Neural crest cell (in vitro differentiated cells): ENCODE data around the gene SPPL2C. TPM values are rescaled to one million over a fixed set of nuclear protein-coding genes. Genes with fewer than 3 reads are reported as not detected.

Source experiments
- DNase-seq: peaks from one replicate; pipeline ENCODE4 v3.0.0; 2021; ENCODE audit warnings: low read depth, mixed read lengths, low spot score
- H3K27ac Mint-ChIP-seq: one replicate; pipeline ENCODE4 v1.8.0; 2021; ENCODE audit warnings: mild to moderate bottlenecking, mixed read lengths; ENCODE audit not compliant: unreplicated experiment
- H3K27me3 Mint-ChIP-seq: 2 replicates; pipeline ENCODE4 v1.8.0; 2021; ENCODE audit warnings: low read depth, mild to moderate bottlenecking, mixed read lengths
- H3K36me3 Mint-ChIP-seq: 2 replicates; pipeline ENCODE4 v1.8.0; 2021; ENCODE audit warnings: low read depth, mild to moderate bottlenecking, mixed read lengths
- H3K4me1 Mint-ChIP-seq: 2 replicates; pipeline ENCODE4 v1.8.0; 2021; ENCODE audit warnings: mixed read lengths
- H3K4me3 Mint-ChIP-seq: one replicate; pipeline ENCODE4 v1.8.0; 2021; ENCODE audit warnings: mild to moderate bottlenecking, mixed read lengths
- H3K9me3 Mint-ChIP-seq: 2 replicates; pipeline ENCODE4 v1.8.0; 2021; ENCODE audit warnings: mixed read lengths
- CTCF ChIP-seq: fragments of 200-600 bp; sonication (generic); conservative IDR thresholded peaks from 2 replicates; pipeline ENCODE4 v1.5.0; 2021; ENCODE audit warnings: antibody characterized with exemption, mild to moderate bottlenecking
- total RNA-seq: library from RNA; stranded (reverse); gene quantifications from 2 replicates; pipeline ENCODE4 v1.2.1, GENCODE V29; 2021

SPPL2C gene
- total RNA-seq, 1 donor from 2014 or later, result not detected

GRCh38 chr17:45812102-45812501 lies 32.6 kb upstream of the SPPL2C start:
- no peak for TF ChIP-seq CTCF
- no peaks in the 10 kb centered on the region for H3K36me3 Mint-ChIP-seq
- H3K27ac Mint-ChIP-seq, result no peak overlapping the region
- peaks cover 6% of the 10 kb centered on the region for H3K4me1 Mint-ChIP-seq
- H3K4me3 Mint-ChIP-seq, result no peak overlapping the region
- H3K27me3 Mint-ChIP-seq, result no peaks in the 10 kb centered on the region
- no peak for DNase-seq
- no peaks in the 10 kb centered on the region for H3K9me3 Mint-ChIP-seq

GRCh38 chr17:45813048-45813725 lies 31.5 kb upstream of the SPPL2C start:
- H3K27me3 Mint-ChIP-seq, result no peaks in the 10 kb centered on the region
- H3K27ac Mint-ChIP-seq, result no peak overlapping the region
- peaks cover 6% of the 10 kb centered on the region for H3K4me1 Mint-ChIP-seq
- H3K9me3 Mint-ChIP-seq, result no peaks in the 10 kb centered on the region
- H3K36me3 Mint-ChIP-seq, result no peaks in the 10 kb centered on the region
- no peak overlapping the region for H3K4me3 Mint-ChIP-seq
- peak; percentile 53 for TF ChIP-seq CTCF
- peak; percentile 59 for DNase-seq

- no peak for DNase-seq
- Mint-ChIP-seq H3K4me3 (no peak overlapping the region), H3K9me3 (no peaks in the 10 kb centered on the region), H3K27ac (no peak overlapping the region), H3K27me3 (no peaks in the 10 kb centered on the region), H3K4me1 (peaks cover 6% of the 10 kb centered on the region), H3K36me3 (no peaks in the 10 kb centered on the region)
- TF ChIP-seq CTCF, result no peak
Observed at GRCh38 chr17:45814622-45815606, 29.8 kb upstream of the SPPL2C start.

GRCh38 chr17:45815752-45816151 lies 28.9 kb upstream of the SPPL2C start:
- Mint-ChIP-seq H3K27ac (no peak overlapping the region), H3K36me3 (no peaks in the 10 kb centered on the region), H3K27me3 (no peaks in the 10 kb centered on the region), H3K4me3 (no peak overlapping the region), H3K4me1 (peaks cover 6% of the 10 kb centered on the region), H3K9me3 (no peaks in the 10 kb centered on the region)
- no peak for DNase-seq
- no peak for TF ChIP-seq CTCF

GRCh38 chr17:45818041-45818440 lies 26.6 kb upstream of the SPPL2C start:
- TF ChIP-seq CTCF, result no peak
- no peak overlapping the region for H3K27ac Mint-ChIP-seq
- no peak overlapping the region for H3K4me3 Mint-ChIP-seq
- H3K4me1 Mint-ChIP-seq, result peaks cover 6% of the 10 kb centered on the region
- H3K27me3 Mint-ChIP-seq, result no peaks in the 10 kb centered on the region
- no peak for DNase-seq
- no peaks in the 10 kb centered on the region for H3K36me3 Mint-ChIP-seq
- H3K9me3 Mint-ChIP-seq, result no peaks in the 10 kb centered on the region
